ENCODE measurements around the gene DUSP19.
"Not testable (repeated sequence)": the region's sequence is repeated elsewhere in the genome, so short reads cannot be mapped to it uniquely, and the experiment has no call there.

DUSP19 gene, protein sequence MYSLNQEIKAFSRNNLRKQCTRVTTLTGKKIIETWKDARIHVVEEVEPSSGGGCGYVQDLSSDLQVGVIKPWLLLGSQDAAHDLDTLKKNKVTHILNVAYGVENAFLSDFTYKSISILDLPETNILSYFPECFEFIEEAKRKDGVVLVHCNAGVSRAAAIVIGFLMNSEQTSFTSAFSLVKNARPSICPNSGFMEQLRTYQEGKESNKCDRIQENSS

DNA sequence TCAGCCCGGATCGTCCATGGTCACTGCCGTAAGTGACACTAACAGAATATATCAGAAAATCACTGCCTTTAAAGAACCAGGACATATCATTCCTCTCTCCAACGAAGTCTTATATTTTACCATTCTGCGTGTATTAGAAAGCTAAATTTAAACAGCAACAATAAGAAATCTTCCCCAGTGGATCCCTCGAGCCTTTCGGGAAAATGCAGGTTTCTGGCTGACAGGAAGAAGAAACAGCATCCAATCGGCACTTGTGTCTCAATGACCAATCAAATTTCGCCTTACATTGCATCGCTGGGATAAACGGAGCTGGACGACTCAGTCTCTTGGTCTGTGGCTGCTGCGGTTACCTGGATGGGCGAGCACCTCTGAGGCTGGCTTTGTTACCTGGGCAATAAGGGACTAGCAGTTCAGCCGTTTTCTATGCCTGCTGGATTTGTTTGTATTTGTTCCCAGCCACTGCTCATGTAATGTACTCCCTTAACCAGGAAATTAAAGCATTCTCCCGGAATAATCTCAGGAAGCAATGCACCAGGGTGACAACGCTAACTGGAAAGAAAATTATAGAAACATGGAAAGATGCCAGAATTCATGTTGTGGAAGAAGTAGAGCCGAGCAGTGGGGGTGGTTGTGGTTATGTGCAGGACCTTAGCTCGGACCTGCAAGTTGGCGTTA, at the start of gene DUSP19:
DUSP19 (plus strand) TSS at position 284 of the 675 bp plus-strand sequence; CDS start at position 471, 187 bp downstream.
- DNase-seq = peak; percentile 70 to 97 (median 91)
- intact Hi-C loops (cut with DNase I) = loop anchor here (5.0 kb wide), 1 partner anchor 41 kb away; the partner anchor contains the start of gene NCKAP1

DNA sequence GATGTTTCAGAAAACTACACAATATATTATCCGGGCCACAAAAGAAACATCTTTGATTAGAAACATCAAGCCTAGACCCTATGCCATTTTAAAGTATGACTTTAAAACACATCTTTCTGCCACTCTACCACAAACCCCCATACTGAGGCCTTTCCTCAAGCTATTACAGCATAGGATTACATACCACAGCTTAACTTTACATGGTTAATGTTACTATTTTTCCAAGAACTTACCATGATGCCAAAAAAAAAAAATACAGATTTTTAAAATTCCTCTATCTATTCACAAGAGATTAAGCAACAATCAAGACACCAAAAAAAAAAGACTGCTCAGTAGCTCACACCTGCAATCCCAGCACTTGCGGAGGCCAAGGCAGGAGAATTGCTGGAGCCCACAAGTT, 49.3 kb upstream of the DUSP19 start:
- intact Hi-C loops (cut with DNase I) = no loop called here
- no peak for DNase-seq

DNA sequence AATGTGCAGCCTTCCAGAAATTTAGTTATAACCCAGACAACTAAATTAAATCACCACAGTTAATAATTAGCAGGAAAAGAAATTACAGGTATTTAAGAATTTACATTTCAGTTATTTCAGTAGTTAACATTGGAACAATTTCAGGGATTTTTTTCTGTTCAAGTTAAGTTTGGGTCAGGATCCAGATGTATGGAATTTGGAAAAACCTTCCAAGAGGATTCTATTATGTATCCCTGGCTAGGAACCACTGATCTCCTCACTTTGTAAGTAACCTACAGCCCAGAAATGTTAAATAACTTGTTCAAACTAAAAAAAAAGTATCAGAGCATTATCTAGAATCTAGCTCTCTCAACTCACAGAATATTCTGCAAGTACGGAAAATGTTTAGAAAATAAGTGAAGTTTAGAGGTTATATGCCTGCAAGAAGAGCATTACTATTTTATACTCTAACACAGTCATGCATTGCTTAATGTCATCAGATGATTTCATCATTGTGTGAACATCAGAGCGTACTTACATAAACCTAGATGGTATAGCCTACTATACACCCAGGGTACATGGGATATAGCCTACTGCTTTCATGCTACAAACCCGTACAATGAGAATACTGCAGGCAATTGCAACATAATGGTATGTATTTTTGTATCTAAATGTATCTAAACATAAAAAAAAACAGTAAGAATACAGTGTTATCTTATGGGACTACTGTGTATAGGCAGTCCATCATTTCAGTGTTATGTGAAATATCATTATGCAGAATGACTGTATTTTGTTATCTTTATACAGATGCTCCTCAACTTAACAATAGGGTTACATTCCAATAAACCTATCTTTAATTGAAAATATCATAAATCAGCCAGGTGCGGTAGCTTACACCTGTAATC, 46.4 kb upstream of the DUSP19 start:
- DNase-seq = no peak
- intact Hi-C loops (cut with DNase I) = loop anchor here (10.0 kb wide), 1 partner anchor 93 kb away; the partner anchor contains the start of gene NUP35

DNA sequence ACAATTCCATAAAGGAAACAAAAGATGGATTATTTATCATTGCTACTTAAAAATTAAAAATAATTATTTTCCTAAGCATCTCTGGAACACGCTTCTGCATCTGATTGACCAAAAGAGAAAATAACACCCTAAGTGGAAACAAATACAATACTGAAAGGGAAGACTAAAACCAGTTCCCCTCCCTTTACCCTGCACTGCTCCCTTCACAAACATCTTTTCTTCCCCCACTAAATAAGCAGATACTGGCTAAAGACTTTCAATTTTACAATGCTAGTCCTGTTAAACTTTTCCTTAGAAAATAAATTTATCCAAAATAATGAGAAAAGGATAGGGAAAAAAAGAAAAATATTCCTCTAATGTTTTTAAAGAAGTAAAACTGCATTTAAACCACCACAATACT, 44.6 kb upstream of the DUSP19 start:
- no peak for DNase-seq
- intact Hi-C loops (cut with DNase I) = loop anchor here (10.0 kb wide), 1 partner anchor 91 kb away; the partner anchor contains the start of gene NUP35

DNA sequence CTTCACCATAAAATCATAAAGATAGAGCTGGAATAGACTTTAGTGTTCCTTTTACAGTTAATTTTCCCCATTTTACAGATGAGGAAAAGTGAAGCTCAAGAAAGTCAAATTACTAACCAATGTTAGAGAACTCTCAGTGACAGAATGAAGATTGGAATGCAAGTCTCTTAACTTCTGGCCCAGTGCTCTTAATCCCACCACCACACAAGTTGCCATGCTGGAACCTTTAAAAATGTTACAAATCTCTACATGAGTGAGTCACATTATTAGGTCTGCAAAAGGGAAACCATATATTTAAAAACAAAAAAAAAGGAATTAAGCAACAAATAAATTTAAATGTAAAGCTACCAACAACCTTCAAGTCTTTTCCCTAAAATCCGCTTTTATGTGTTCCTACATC, 43.7 kb upstream of the DUSP19 start:
- intact Hi-C loops (cut with DNase I) = loop anchor here (5.0 to 10.0 kb wide), 2 partner anchors 42 to 90 kb away; partner anchors contain the start of genes DUSP19 and NUP35
- DNase-seq = no peak

DNA sequence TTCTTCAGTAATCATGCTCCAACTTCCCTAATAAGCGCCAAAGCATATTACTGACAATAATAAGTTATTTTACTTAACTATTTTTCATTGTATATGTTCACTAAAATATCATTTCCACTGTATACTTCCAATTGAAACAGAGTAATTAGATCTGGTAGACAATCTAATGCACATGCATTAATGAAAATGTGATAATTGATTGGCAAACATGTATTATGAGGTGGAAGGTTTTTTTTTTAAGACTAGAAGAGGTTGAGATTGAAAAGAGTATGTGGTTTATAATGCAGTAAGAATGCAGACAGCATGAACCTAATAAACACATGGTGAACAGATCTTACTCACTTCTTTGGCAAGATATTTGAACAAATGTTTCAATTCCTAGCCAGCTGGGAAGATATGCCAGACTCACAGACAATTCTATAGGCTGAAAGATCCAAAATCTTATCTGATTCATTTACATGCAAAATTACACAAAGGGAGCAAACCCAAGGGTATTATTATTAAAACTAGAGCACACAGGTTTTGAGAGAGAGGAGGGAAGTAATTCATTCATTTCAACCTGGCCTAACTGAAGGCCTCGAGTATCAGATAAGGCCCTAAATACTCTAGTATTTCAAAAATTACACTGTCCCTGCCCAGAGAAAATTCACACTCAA, 43.1 kb upstream of the DUSP19 start:
- DNase-seq = no peak
- intact Hi-C loops (cut with DNase I) = loop anchor here (5.0 to 10.0 kb wide), 2 partner anchors 42 to 89 kb away; partner anchors contain the start of genes DUSP19 and NUP35

DNA sequence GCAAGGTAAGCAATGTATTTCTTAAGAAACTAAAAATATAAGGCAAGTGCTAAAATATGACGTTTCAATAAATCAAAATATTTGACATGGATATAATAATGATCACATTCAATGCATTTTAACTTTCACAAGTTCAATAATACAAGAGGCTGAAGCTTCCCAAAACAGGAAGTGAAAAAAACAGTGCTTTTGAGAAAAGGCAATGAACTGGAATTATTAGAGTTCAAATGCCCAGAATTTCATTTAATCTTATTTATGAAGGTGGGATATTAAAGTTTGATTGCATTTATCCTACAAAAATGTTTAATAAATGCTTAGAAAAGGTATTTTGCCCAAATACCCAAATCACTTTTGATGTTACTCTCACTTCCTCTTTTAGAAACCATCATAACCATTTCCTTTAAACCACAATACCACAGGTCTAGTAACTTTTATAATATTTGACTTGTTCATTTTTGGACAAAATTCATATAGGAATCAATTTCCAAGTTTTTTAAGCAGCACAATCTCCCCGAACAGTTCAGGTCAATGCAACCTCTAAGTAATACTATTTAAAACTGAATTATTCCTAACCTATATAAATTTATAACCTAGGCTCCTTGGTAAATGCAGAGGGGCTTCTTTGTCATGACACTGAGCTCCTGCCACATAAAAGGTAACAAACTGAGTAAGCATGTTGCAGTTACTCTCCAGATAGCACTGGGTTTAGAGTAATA, 42.4 kb upstream of the DUSP19 start:
- no peak for DNase-seq
- intact Hi-C loops (cut with DNase I) = loop anchor here (5.0 to 10.0 kb wide), 2 partner anchors 41 to 89 kb away; partner anchors contain the start of genes DUSP19 and NUP35

DNA sequence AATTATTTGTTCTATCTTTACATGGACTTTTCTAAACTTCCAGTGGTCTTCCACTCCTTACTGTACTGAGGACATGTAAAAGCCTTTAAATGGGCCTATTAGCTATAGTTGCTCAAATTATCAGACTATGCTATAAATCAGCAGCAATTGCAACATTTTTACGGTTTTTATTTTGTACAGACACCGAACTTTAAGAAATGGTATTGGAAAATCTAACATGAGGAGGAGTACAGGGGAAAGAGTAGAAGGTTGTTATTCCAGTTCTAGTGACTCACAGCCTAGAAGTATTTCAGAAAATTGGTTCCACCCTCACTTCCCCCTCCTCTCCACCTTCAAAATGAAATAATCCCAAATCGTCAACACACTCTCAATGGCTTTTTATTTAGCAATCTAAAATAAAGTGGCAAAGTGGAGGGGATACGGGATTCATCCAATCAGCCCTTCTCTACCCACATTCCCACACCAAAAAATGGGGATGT, 41.4 kb upstream of the DUSP19 start:
- no peak for DNase-seq
- intact Hi-C loops (cut with DNase I) = loop anchor here (5.0 to 10.0 kb wide), 2 partner anchors 40 to 88 kb away; partner anchors contain the start of genes DUSP19 and NUP35

DNA sequence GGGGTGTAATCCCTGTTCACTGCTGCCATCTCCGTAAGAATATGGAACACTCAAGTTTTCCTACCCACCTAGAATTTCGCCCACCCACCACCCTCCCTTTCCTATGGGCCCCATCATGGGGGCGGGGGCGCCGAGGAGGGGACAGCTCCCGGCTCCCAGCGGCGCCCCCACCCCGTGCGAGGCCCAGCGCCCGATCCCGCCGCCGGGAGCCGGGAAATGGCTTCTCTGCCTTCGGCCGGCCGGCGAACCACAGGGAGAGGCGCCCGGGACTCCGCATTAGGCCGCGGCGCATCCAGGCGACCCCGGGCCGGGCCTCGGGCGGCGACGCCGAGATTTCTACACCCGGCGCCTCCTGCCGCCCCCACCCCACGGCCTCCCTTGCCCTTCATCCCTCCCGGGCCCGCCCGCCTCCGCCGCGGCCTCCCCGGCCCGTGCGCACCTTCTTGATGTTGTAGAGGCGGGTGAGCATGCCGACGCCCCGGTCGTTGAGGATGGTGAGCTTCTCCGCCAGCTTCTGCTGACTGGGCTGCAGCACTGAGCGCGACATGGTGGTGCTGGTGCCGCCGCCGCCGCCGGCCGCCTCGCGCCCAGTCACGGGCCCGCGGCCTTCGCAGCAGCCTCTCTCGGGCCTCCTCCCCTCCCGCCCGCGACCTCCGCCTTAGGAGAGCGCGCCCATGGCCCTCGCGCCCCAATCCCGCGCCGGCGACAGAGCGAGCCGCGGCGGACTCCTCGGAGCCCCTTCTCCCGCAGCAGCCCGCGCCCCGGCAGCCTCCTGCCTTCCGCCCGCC, 40.8 kb upstream of the DUSP19 start:
- peak in 39 of 42 donors; percentile 21 to 75 (median 48) for DNase-seq
- intact Hi-C loops (cut with DNase I) = loop anchor here (5.0 to 10.0 kb wide), 2 partner anchors 40 to 87 kb away; partner anchors contain the start of genes DUSP19 and NUP35

DNA sequence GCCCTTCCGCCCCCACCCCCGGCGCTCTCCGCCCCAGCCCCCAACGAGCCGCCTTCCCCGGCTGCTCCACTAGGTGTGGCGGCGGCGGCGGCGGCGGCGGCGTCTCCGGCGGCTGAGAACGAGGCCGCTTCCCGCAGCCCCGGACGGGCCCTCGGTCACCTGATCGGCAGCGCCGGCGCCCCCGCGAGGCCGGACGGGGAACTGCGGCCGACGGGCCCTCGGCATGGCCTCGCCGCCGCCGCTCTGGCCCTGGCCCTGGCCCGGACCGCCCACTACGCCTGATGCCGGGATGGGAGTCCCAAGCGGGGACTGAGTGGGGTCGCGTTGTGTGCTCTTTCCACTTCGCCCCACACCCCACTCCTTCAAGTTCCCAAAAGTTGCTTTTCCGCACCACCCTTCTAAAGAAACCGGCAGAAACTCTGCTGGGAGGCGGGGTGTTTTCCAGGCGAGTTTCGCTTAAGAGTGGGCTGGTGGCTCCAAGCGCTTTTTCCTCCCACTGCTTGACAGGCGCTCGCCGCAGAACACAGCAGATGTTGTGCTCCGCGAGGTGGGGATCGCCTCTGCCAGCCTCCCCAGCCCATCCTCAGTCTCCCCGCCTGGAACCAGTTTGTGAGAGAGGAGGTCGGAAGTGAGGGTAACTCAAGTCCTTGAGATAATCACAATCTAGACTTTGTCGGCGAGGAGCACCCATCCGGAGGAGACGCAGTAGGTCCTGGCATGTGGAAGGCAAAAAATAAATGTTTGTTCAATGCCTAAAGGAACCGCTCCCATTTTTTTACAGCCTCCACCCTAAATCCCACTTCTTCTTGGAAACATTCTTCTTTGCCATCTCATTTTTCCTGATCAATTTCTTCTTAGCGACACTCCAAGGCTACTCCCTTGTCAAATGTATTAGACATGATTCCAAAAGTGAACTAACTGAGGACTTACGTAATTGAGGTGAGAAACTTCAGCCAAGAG, 39.9 kb upstream of the DUSP19 start, which contains the start of gene NCKAP1:
NCKAP1 (minus strand) TSS at position 117 of the 960 bp plus-strand sequence. CDS start 358 bp downstream, outside the sequence.
- intact Hi-C loops (cut with DNase I) = loop anchor here (5.0 to 10.0 kb wide), 2 partner anchors 39 to 86 kb away; partner anchors contain the start of genes DUSP19 and NUP35
- DNase-seq = peak; percentile 53 to 94 (median 87)

DNA sequence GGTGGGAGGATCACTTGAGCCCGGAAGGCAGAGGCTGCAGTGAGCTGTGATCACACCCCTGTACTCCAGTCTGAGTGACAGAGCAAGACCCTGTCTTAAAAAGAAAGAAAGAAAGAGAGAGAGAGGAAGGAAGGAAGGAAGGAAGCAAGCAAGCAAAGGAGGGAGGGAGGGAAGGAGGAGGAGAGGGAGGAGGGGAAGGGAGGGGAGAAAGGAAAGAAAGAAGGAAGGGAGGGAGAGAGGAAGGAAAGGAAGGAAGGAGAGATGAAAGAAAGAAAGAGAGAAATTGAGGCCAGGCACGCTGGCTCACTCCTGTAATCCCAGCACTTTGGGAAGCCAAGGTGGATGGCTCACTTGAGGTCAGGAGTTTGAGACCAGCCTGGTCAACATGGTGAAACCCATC, 37.9 kb upstream of the DUSP19 start:
- intact Hi-C loops (cut with DNase I) = no loop called here
- no peak for DNase-seq

DNA sequence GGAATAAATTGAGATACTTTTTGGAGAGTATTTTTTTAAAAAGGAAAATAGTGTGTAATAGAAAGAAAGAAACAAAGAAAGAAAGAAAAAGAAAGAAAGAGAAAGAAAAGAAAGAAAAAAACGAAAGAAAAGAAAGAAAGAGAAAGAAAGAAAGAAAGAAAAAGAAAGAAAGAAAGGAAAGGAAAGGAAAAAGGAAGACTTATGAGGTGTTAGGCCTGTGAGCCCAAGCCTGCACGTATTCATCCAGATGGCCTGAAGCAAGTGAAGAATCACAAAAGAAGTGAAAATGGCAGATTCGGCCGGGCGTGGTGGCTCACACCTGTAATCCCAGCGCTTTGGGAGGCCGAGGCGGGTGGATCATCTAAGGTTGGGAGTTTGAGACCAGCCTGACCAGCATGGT, 35.0 kb upstream of the DUSP19 start:
- intact Hi-C loops (cut with DNase I); DNase-seq: not testable (repeated sequence)

DNA sequence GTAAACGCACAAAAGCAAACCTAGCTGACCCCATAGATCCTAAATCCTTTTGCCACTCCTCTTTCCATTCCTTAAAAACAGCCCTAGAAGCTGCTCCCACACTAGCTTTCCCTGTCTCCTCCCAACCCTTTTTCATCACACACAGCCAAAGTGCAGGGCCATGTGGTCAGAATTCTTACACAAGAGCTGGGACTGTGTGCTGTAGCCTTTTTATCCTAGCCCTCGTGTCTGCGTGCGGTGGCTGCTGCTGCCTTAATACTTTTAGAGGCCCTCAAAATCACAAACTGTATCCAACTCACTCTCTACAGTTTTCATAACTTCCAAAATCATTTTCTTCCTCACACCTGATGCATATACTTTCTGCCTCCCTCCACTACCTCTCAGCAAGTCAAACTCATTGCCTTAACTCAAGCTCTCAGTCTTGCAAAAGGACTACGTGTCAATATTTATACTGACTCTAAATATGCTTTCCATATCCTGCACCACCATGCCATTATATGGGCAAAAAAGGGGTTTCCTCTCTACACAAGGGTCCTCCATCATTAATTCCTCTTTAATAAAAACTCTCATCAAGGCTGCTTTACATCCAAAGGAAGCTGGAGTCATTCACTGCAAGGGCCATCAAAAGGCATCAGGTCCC, 30.9 kb upstream of the DUSP19 start:
- intact Hi-C loops (cut with DNase I); DNase-seq: not testable (repeated sequence)

DNA sequence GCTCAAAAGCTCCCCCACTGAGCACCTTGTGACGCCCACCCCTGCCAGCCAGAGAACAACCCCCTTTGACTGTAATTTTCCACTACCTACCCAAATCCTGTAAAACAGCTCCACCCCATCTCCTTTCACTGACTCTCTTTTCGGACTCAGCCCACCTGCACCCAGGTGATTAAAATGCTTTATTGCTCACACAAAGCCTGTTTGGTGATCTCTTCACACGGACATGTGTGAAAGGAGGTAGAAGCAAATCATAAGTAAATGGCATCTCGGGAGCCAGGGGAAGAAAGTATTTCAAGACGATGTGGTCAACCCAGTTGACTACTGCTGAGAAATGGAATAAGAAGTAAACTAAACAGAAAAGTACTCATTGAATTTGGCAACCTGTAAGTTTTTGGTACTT, 29.1 kb upstream of the DUSP19 start:
- DNase-seq = peak in 2 of 42 donors; percentile 46 to 54
- intact Hi-C loops (cut with DNase I) = no loop called here

DNA sequence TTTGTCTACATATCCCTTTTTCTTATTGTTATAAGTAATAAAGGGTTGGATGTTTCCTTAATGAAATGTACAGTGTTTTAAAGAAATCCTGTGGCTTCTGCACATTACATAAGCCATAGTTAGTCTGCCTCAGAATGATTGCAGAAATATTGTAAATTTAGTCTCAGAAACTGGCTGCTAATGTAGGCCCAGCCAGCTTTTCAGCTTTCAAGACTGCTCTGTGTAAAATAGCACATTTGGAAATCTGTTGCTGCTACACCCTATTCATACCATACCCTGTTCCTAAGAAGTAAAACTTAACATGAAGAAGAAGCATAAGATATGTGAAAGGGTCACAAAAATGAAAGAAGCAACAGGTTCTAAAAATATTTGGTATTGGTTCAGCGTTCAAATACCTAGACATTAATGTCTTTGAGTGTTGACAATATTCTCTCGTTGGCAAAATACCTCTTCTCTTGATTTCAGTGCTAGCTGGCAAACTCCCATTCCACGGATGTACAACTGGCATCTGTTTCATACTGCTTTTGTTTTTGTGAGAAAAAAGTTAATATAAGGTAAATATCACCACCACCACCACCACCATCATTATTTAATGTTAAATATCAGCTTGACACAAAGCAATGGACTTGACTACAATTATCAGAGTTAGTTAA, 21.1 kb upstream of the DUSP19 start:
- no peak for DNase-seq
- intact Hi-C loops (cut with DNase I) = no loop called here
